ENCODE measurements around the gene CEMIP. TPM values are rescaled to one million over a fixed set of nuclear protein-coding genes. Genes with fewer than 3 reads are reported as not detected.

CEMIP gene
- total and polyA plus RNA-seq, 9 donors = 0.93 to 3.0 (median 2.3) TPM

Other genes starting within 250 kb of the CEMIP start
- 2.2 TPM for gene ABHD17C, start 84.1 kb upstream of the CEMIP start, total RNA-seq
- 1 to 10 TPM; 5.1 to 10.0 (median 8.2) TPM for gene ABHD17C, start 84.1 kb upstream of the CEMIP start, polyA plus RNA-seq (ENCODE audit: insufficient read depth in 1 of 8, insufficient read length in 8 of 8, low replicate concordance in 1 of 8)
- gene MESD, start 210.4 kb downstream of the CEMIP start, total RNA-seq = 22.3 TPM
- gene MESD, start 210.4 kb downstream of the CEMIP start, polyA plus RNA-seq (ENCODE audit: insufficient read depth in 1 of 8, insufficient read length in 8 of 8, low replicate concordance in 1 of 8) = 10 to 100 TPM; 18.0 to 26.7 (median 22.1) TPM
- gene TLNRD1, start 221.6 kb downstream of the CEMIP start, total RNA-seq = 7.8 TPM
- gene TLNRD1, start 221.6 kb downstream of the CEMIP start, polyA plus RNA-seq (ENCODE audit: insufficient read depth in 1 of 8, insufficient read length in 8 of 8, low replicate concordance in 1 of 8) = 10 to 100 TPM; 12.9 to 18.2 (median 15.8) TPM